Omental fat pad (tissue), 4 donors: Measurements from ENCODE around the gene VARS2. TPM values are rescaled to one million over a fixed set of nuclear protein-coding genes. Genes with fewer than 3 reads are reported as not detected.
A peak's percentile ranks its signal among the peaks of the same experiment; 100 is the strongest.
"Not testable (repeated sequence)": the region's sequence is repeated elsewhere in the genome, so short reads cannot be mapped to it uniquely, and the experiment has no call there.

ENCODE experiments used
- ATAC-seq: fragments of 150-250 bp; one replicate; pipeline ENCODE4 v1.9.1; 2016; ENCODE audit warnings: mild to moderate bottlenecking, moderate library complexity; ENCODE audit not compliant: low FRiP score
- DNase-seq: peaks from one replicate; pipeline ENCODE4 v3.0.0-alpha.2; 2019; ENCODE audit warnings: low spot score
- total RNA-seq, 4 donors: library from RNA; depleted of rRNA; stranded (reverse); fragments of >200 nt; gene quantifications; one replicate each; pipeline ENCODE4 v1.1.0, GENCODE V29; 2016
- TF ChIP-seq, protein P1 (sequence below), 3 donors: fragments of 450-650 bp; IDR thresholded peaks; one replicate each; pipeline ENCODE4 v1.5.1; 2016 to 2017; ENCODE audit warnings: antibody characterized with exemption in 3 of 3, mild to moderate bottlenecking in 3 of 3, moderate library complexity in 2 of 3

The VARS2 gene
- total RNA-seq, 4 donors from 2014 or later = 14.0 to 18.8 (median 16.6) TPM

DNA sequence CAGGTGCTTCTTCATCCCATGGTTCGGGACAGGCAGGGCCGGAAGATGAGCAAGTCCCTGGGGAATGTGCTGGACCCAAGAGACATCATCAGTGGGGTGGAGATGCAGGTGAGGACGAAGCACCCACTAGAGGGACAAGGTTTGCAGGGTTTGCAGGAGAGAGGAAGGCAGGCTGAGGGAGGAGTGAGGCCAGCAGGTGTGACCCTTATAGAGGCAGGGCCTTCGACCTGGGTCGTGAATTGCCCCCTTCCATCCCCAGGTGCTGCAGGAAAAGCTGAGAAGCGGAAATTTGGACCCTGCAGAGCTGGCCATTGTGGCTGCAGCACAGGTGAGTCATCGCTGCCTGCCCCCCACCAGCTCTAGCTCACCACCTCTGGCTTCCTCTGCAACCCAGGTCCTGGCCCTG lies 8.4 kb downstream of the VARS2 start:
- ATAC-seq (no peak), DNase-seq (no peak)
- TF ChIP-seq, protein P1, sequence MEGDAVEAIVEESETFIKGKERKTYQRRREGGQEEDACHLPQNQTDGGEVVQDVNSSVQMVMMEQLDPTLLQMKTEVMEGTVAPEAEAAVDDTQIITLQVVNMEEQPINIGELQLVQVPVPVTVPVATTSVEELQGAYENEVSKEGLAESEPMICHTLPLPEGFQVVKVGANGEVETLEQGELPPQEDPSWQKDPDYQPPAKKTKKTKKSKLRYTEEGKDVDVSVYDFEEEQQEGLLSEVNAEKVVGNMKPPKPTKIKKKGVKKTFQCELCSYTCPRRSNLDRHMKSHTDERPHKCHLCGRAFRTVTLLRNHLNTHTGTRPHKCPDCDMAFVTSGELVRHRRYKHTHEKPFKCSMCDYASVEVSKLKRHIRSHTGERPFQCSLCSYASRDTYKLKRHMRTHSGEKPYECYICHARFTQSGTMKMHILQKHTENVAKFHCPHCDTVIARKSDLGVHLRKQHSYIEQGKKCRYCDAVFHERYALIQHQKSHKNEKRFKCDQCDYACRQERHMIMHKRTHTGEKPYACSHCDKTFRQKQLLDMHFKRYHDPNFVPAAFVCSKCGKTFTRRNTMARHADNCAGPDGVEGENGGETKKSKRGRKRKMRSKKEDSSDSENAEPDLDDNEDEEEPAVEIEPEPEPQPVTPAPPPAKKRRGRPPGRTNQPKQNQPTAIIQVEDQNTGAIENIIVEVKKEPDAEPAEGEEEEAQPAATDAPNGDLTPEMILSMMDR (IDR thresholded peaks at IDR 0.05) = no peak

DNA sequence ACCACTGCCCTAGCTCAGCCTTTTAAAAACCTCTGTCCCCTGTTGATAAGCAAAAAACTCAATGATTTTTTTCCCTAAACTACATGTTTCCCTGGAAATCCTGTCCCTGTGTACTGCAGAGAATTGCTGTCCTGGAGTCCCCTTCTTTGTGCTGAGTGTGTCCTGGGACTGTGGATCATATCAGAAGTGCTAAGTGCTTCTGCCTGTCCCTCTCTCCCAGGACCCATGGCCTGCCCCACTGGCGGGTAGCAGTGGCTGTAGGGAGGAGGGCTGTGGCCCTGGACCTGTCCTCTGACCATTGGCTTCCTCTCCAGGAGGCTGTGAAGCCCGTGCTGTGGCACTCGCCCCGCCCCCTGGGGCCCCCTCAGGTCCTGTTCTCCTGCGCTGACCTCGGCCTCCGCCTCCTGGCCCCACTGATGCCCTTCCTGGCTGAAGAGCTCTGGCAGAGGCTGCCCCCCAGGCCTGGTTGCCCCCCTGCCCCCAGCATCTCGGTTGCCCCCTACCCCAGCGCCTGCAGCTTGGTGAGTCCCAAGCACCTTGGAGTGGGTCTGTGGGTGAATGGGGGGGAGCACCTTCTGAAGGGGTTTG lies 10.1 kb downstream of the VARS2 start:
- not testable (repeated sequence) for ATAC-seq, DNase-seq

DNA sequence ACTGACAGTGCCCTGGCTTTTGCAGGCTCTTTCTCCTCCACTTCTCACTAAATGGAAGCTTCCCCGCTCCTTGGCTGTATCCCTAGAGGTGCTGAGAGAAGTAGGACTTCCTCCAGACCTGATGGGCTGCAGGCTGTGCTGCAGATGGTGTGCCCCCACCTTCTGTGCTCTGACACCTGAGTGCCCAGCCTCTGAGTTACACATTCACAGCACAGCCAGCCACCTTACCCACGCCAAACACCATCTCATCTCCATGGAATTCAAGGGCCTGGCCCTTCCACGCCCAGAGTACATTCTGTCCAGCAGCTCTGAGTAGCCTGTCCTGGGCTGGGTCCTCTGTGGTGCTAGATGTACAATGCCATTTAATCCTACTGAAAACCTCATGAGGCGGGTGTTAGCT lies 12.6 kb downstream of the VARS2 start:
- TF ChIP-seq, protein P1 (IDR thresholded peaks at IDR 0.05) = no peak
- ATAC-seq = peak; percentile 65
- no peak for DNase-seq

DNA sequence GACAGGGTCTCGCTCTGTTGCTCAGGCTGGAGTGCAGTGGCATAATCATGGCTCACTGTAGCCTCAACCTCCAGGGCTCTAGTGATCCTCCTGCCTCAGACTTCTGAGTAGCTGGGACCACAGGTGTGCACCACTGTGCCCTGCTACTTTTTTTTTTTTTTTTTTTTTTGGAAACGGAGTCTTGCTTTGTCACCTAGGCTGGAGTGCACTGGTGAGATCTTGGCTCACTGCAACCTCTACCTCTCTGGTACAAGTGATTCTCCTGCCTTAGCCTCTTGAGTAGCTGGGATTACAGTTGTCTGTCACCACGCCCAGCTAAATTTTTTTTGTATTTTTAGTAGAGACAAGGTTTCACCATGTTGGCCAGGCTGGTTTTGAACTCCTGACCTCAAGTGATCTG lies 13.0 kb downstream of the VARS2 start:
- ATAC-seq, DNase-seq: not testable (repeated sequence)

DNA sequence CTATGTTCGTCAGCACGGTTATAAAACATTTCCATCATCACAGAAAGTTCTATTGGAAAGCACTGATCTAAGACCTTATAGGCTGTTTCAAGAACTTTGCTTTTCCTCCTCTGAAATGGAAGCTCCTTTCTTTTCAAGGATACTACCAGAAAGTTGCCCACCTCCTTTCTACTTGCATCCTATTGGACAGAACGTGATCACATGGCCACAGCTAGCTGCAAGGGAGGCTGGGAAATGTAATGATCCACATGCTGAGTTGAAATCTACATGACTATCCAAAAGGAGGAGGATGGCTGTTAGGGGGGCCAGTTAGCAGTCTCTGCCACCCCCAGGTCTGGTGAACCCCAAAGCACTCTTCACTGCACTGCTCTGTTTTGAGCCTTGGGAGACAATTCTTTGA lies 14.6 kb downstream of the VARS2 start:
- DNase-seq = no peak
- ATAC-seq = no peak
- TF ChIP-seq, protein P1 (IDR thresholded peaks at IDR 0.05) = no peak

DNA sequence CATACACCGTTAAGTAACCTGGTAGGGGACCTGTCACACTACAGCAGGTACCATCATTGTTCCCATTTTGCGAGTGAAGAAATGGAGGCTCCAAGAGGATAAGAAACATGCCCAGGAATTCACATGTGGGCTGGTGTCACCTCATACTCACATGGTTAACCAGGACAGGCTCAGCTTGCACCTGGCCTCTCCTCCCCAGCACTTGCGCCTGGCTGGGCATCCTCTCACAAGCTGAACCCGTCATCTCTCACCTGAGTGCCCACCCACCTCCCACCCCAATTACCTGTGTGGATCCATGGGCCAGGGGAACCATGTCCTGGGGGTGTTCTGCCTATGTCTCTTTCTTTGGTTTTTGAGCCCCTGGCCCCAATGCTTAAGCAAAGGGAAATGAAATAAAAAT lies 16.5 kb downstream of the VARS2 start:
- TF ChIP-seq, protein P1 (IDR thresholded peaks at IDR 0.05) = no peak
- DNase-seq (no peak), ATAC-seq (no peak)

DNA sequence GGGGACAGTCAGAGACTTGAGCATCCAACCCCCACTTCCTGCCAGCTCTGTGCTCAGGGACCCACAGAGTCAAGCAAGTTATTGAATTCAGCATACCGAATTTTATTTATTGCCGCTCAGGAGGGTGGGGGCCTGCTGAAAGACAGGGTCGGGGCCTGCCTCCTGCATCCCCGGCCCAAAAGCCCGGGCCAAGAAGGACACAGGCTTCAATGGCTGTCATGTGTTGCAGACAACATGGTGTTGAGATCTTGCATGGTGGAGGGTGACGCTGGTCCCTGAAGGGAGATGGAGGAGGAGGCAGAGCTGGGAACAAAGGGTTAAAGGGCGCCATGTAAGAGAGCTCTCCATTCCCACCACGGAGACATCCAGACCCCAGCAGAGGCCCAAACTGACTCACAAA lies 17.2 kb downstream of the VARS2 start:
- TF ChIP-seq, protein P1 (IDR thresholded peaks at IDR 0.05) = no peak
- ATAC-seq (no peak), DNase-seq (no peak)

DNA sequence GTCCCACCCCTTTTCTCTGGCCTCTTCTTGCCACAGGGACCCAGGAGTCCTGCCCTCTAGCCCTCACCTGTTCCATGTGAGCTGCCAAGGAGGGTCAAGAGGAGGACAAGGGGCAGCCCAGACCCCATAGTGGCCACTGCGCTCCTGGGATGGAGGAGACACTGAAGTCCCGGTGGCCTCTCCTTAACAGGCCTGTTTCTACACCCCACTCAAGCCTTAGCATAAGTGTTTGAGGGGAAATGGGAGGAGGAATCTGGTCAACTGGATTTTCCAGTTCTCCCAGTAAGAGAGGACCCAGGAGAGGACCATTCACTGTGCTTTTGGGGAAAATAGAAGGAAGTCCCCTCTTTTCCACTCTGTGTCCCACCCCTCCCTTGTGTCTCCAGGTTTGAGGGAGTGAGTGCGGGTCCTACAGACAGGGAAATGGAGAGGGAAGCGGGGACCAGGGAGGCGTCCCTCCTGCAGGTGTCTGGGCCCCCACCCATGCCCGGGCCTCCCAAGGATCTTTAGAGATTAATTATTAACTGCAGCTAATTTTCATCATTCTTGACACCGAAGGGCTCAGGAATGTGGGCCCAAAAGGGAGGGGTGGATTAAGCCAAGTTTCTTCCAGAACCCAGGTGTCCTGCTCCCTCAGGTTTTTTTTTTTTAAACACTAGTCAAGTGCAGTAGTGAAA lies 18.1 kb downstream of the VARS2 start, which contains the start of gene SFTA2:
TSS of gene SFTA2 (minus strand) at position 202 of the 677 bp plus-strand sequence. CDS start at position 128, 74 bp downstream.
- TF ChIP-seq, protein P1 (IDR thresholded peaks at IDR 0.05) = no peak
- ATAC-seq (no peak), DNase-seq (no peak)
